H9 (cell line): ENCODE data around the gene SCARF1. TPM values are rescaled to one million over a fixed set of nuclear protein-coding genes. Genes with fewer than 3 reads are reported as not detected.
A peak's percentile ranks its signal among the peaks of the same experiment; 100 is the strongest.

ENCODE experiments used
- DNase-seq: peaks from one replicate; pipeline ENCODE4 v3.0.0-alpha.2; 2017
- H2AFZ ChIP-seq: one replicate; pipeline ENCODE4 v1.6.1; 2013; ENCODE audit warnings: mild to moderate bottlenecking, low read length, control low read depth, moderate library complexity
- H2AK5ac ChIP-seq: 2 replicates; pipeline ENCODE4 v1.6.1; 2013; ENCODE audit warnings: low read length, control low read depth, mixed read lengths; ENCODE audit not compliant: insufficient read length
- H2BK120ac ChIP-seq: one replicate; pipeline ENCODE4 v1.6.1; 2013; ENCODE audit warnings: low read depth, mild to moderate bottlenecking, low read length, control low read depth, inconsistent platforms; ENCODE audit not compliant: poor library complexity, severe bottlenecking
- H2BK12ac ChIP-seq: 2 replicates; pipeline ENCODE4 v1.6.1; 2013; ENCODE audit warnings: low read length, control low read depth, mixed read lengths, low read depth; ENCODE audit not compliant: insufficient read length
- H2BK15ac ChIP-seq: 2 replicates; pipeline ENCODE4 v1.6.1; 2013; ENCODE audit warnings: low read depth, low read length, control low read depth
- H2BK20ac ChIP-seq: one replicate; pipeline ENCODE4 v1.6.1; 2013; ENCODE audit warnings: low read depth, mild to moderate bottlenecking, low read length, control low read depth, inconsistent platforms; ENCODE audit not compliant: poor library complexity, severe bottlenecking
- H2BK5ac ChIP-seq: 2 replicates; pipeline ENCODE4 v1.6.1; 2013; ENCODE audit warnings: low read length, control low read depth, mixed read lengths; ENCODE audit not compliant: insufficient read length
- H3K14ac ChIP-seq: 2 replicates; pipeline ENCODE4 v1.6.1; 2013; ENCODE audit warnings: low read length, control low read depth; ENCODE audit not compliant: insufficient read depth
- H3K18ac ChIP-seq: 2 replicates; pipeline ENCODE4 v1.6.1; 2013; ENCODE audit warnings: low read depth, mild to moderate bottlenecking, mixed read lengths, low read length, control low read depth; ENCODE audit not compliant: insufficient read length
- H3K23ac ChIP-seq: 2 replicates; pipeline ENCODE4 v1.6.1; 2013; ENCODE audit warnings: low read length, control low read depth, mixed read lengths, low read depth; ENCODE audit not compliant: insufficient read length
- H3K23me2 ChIP-seq: 2 replicates; pipeline ENCODE4 v1.6.1; 2013; ENCODE audit warnings: low read depth, mild to moderate bottlenecking, mixed read lengths, low read length, control low read depth; ENCODE audit not compliant: insufficient read length, poor library complexity, severe bottlenecking
- H3K27ac ChIP-seq: 2 replicates; pipeline ENCODE4 v1.5.1; 2013; ENCODE audit warnings: low read length, control low read depth, mixed read lengths, low read depth; ENCODE audit not compliant: insufficient read length
- H3K27me3 ChIP-seq: 2 replicates; pipeline ENCODE4 v1.6.1; 2013; ENCODE audit warnings: low read length, control low read depth, inconsistent platforms; ENCODE audit not compliant: insufficient read depth
- H3K4ac ChIP-seq: 2 replicates; pipeline ENCODE4 v1.6.1; 2013; ENCODE audit warnings: low read depth, mild to moderate bottlenecking, control low read depth, inconsistent platforms, low read length, moderate library complexity
- H3K4me1 ChIP-seq: 2 replicates; pipeline ENCODE4 v1.6.1; 2013; ENCODE audit warnings: low read length, control low read depth, inconsistent platforms; ENCODE audit not compliant: insufficient read depth
- H3K4me2 ChIP-seq: 2 replicates; pipeline ENCODE4 v1.6.1; 2013; ENCODE audit warnings: low read length, control low read depth, mixed read lengths; ENCODE audit not compliant: insufficient read length, insufficient read depth
- H3K56ac ChIP-seq: 2 replicates; pipeline ENCODE4 v1.6.1; 2013; ENCODE audit warnings: low read depth, mild to moderate bottlenecking, mixed read lengths, low read length, control low read depth; ENCODE audit not compliant: insufficient read length
- H3K79me1 ChIP-seq: 2 replicates; pipeline ENCODE4 v1.6.1; 2013; ENCODE audit warnings: low read depth, mild to moderate bottlenecking, moderate library complexity, low read length, control low read depth, inconsistent platforms; ENCODE audit not compliant: insufficient read depth, poor library complexity, severe bottlenecking
- H3K79me2 ChIP-seq: 2 replicates; pipeline ENCODE4 v1.6.1; 2013; ENCODE audit warnings: low read length, control low read depth, inconsistent platforms; ENCODE audit not compliant: insufficient read depth
- H3K9ac ChIP-seq: 2 replicates; pipeline ENCODE4 v1.6.1; 2013; ENCODE audit warnings: low read length, control low read depth, mixed read lengths; ENCODE audit not compliant: insufficient read length; ENCODE audit errors: extremely low read depth
- H3K9me3 ChIP-seq: one replicate; pipeline ENCODE4 v1.6.1; 2013; ENCODE audit warnings: low read depth, low read length, inconsistent platforms; ENCODE audit not compliant: control insufficient read depth
- H3T11ph ChIP-seq: one replicate; pipeline ENCODE4 v1.6.1; 2013; ENCODE audit warnings: mild to moderate bottlenecking, low read length, control low read depth, inconsistent platforms
- H4K20me1 ChIP-seq: one replicate; pipeline ENCODE4 v1.6.1; 2013; ENCODE audit not compliant: control insufficient read depth, insufficient read length, insufficient read depth
- H4K5ac ChIP-seq: 2 replicates; pipeline ENCODE4 v1.6.1; 2013; ENCODE audit warnings: low read depth, mild to moderate bottlenecking, mixed read lengths, low read length, control low read depth; ENCODE audit not compliant: insufficient read length
- H4K8ac ChIP-seq: replicated peaks from 2 replicates; pipeline ENCODE4 v1.6.1; 2013; ENCODE audit warnings: low read length, control low read depth, mixed read lengths, low read depth; ENCODE audit not compliant: insufficient read length
- H4K91ac ChIP-seq: 2 replicates; pipeline ENCODE4 v1.6.1; 2013; ENCODE audit warnings: low read depth, mild to moderate bottlenecking, moderate library complexity, mixed read lengths, low read length, control low read depth; ENCODE audit not compliant: insufficient read length
- H3K27ac Mint-ChIP-seq, 3 experiments: 2 replicates in 2 of 3; 3 replicates in 1 of 3; pipeline ENCODE4 v1.8.0; 2020 to 2021; ENCODE audit warnings: mixed read lengths in 3 of 3, mild to moderate bottlenecking in 1 of 3, moderate library complexity in 1 of 3
- H3K27me3 Mint-ChIP-seq: 2 replicates; pipeline ENCODE4 v1.8.0; 2021; ENCODE audit warnings: low read depth, mild to moderate bottlenecking, moderate library complexity, mixed read lengths
- H3K36me3 Mint-ChIP-seq, 3 experiments: 2 replicates in 2 of 3; 3 replicates in 1 of 3; pipeline ENCODE4 v1.8.0; 2020 to 2021; ENCODE audit warnings: low read depth in 3 of 3, mixed read lengths in 3 of 3; ENCODE audit not compliant: insufficient read depth in 1 of 3
- H3K4me1 Mint-ChIP-seq, 2 experiments: 2 replicates each; pipeline ENCODE4 v1.8.0; 2020; ENCODE audit warnings: mixed read lengths in 2 of 2
- H3K4me3 Mint-ChIP-seq, 2 experiments: 2 replicates in 1 of 2; 3 replicates in 1 of 2; pipeline ENCODE4 v1.8.0; 2020 to 2021; ENCODE audit warnings: mild to moderate bottlenecking in 2 of 2, mixed read lengths in 2 of 2, moderate library complexity in 1 of 2
- H3K9me3 Mint-ChIP-seq, 2 experiments: 2 replicates in 1 of 2; 3 replicates in 1 of 2; pipeline ENCODE4 v1.8.0; 2020; ENCODE audit warnings: mild to moderate bottlenecking in 2 of 2, mixed read lengths in 2 of 2, moderate library complexity in 1 of 2
- WGBS: extraction: QIAGEN DNeasy Blood & Tissue Kit; methylation state at CpG from one replicate; pipeline ENCODE4 v1.1.7; 2013; ENCODE audit warnings: missing lambda C conversion rate, low lambda C conversion rate, mixed read lengths; ENCODE audit not compliant: insufficient read length; ENCODE audit errors: extremely low coverage; 5-methylcytosine and 5-hydroxymethylcytosine counted together
- total RNA-seq: library from RNA; stranded (reverse); gene quantifications from 2 replicates; pipeline ENCODE4 v1.2.1, GENCODE V29; 2021
- TF ChIP-seq, protein P1 (sequence below): fragments of 200-600 bp; sonication (generic); conservative IDR thresholded peaks from 3 replicates; pipeline ENCODE4 v1.8.0; 2021; ENCODE audit warnings: antibody characterized with exemption, mild to moderate bottlenecking

The SCARF1 gene
- total RNA-seq, 1 experiment from 2014 or later, result 2.4 TPM

GRCh38 chr17:1604831-1605528 lies 40.6 kb downstream of the SCARF1 start:
- Histone ChIP-seq H3K23me2 (no peaks in the 10 kb centered on the region), H3K9ac (no peak overlapping the region), H3K9me3 (no peaks in the 10 kb centered on the region)

More at GRCh38 chr17:1604831-1605528, 40.6 kb downstream of the SCARF1 start:
- no peaks in the 10 kb centered on the region for H4K20me1 ChIP-seq
- H3K18ac ChIP-seq, result no peak overlapping the region
- H2BK120ac ChIP-seq, result no peak overlapping the region
- no peak overlapping the region for H2BK20ac ChIP-seq
- H2BK12ac ChIP-seq, result no peak overlapping the region
- H4K8ac ChIP-seq, result no peak overlapping the region
- Mint-ChIP-seq H3K36me3 (peaks cover 10 to 15% (median 13%) of the 10 kb centered on the region in 3 experiments), H3K27me3 (no peaks in the 10 kb centered on the region), H3K9me3 (peaks cover 8 to 9% of the 10 kb centered on the region in 2 experiments), H3K4me1 (peaks cover 5 to 12% of the 10 kb centered on the region in 2 experiments), H3K4me3 (peak overlapping the region in 1 of 2 experiments; percentile 65; a peak in 3 of 5 replicates), H3K27ac (peak overlapping the region in 2 of 3 experiments; percentile 44 to 75; a peak in 3 of 7 replicates)
- no CpG with 5 or more reads among the region's 35 CpGs for WGBS
- H3K4ac ChIP-seq, result no peak overlapping the region
- H3K79me2 ChIP-seq, result no peaks in the 10 kb centered on the region
- no peak overlapping the region for H2AFZ ChIP-seq
- TF ChIP-seq, protein P1, sequence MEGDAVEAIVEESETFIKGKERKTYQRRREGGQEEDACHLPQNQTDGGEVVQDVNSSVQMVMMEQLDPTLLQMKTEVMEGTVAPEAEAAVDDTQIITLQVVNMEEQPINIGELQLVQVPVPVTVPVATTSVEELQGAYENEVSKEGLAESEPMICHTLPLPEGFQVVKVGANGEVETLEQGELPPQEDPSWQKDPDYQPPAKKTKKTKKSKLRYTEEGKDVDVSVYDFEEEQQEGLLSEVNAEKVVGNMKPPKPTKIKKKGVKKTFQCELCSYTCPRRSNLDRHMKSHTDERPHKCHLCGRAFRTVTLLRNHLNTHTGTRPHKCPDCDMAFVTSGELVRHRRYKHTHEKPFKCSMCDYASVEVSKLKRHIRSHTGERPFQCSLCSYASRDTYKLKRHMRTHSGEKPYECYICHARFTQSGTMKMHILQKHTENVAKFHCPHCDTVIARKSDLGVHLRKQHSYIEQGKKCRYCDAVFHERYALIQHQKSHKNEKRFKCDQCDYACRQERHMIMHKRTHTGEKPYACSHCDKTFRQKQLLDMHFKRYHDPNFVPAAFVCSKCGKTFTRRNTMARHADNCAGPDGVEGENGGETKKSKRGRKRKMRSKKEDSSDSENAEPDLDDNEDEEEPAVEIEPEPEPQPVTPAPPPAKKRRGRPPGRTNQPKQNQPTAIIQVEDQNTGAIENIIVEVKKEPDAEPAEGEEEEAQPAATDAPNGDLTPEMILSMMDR, result no peak
- H3K27ac ChIP-seq, result no peak overlapping the region
- no peak overlapping the region for H3K56ac ChIP-seq
- no peak overlapping the region for H4K5ac ChIP-seq
- no peak overlapping the region for H2BK15ac ChIP-seq
- H2AK5ac ChIP-seq, result no peak overlapping the region
- H3K23ac ChIP-seq, result no peak overlapping the region
- peak; percentile 65 for DNase-seq
- H3K79me1 ChIP-seq, result no peaks in the 10 kb centered on the region
- peaks cover 5% of the 10 kb centered on the region; the same call in 1 of the 2 replicates for H3K4me1 ChIP-seq
- H3K4me2 ChIP-seq, result no peak overlapping the region
- H3K14ac ChIP-seq, result no peak overlapping the region; the same call in 1 of the 2 replicates
- H4K91ac ChIP-seq, result no peak overlapping the region
- H3T11ph ChIP-seq, result no peak overlapping the region
- no peak overlapping the region for H2BK5ac ChIP-seq
- H3K27me3 ChIP-seq, result no peaks in the 10 kb centered on the region
